HepG2 (cell line): Measurements from ENCODE around the gene TTC6. TPM values are rescaled to one million over a fixed set of nuclear protein-coding genes. Genes with fewer than 3 reads are reported as not detected.

Experiments used
- CREB1 ChIP-seq, 2 experiments: fragments of 450-650 bp in 1 of 2; IDR thresholded peaks; 2 replicates each; pipeline ENCODE4 v1.6.1; 2016 to 2017; ENCODE audit warnings: control low read depth in 1 of 2, mild to moderate bottlenecking in 1 of 2, missing compliant biosample characterization in 1 of 2, missing genetic modification characterization in 1 of 2
- GPBP1L1 ChIP-seq: sonication (generic); formaldehyde crosslinking; IDR thresholded peaks from 2 replicates; pipeline ENCODE4 v1.5.0; 2020; ENCODE audit warnings: mild to moderate bottlenecking, missing genetic modification reagents
- HES4 ChIP-seq: sonication (generic); formaldehyde crosslinking; IDR thresholded peaks from 2 replicates; pipeline ENCODE4 v1.9.0; 2021; ENCODE audit warnings: mild to moderate bottlenecking, missing genetic modification reagents, borderline replicate concordance
- HMGA1 ChIP-seq: sonication (generic); formaldehyde crosslinking; conservative IDR thresholded peaks from 2 replicates; pipeline ENCODE4 v1.4.0; 2020; ENCODE audit warnings: missing genetic modification reagents
- MLXIP ChIP-seq: sonication (generic); formaldehyde crosslinking; IDR thresholded peaks from 2 replicates; pipeline ENCODE4 v1.9.0; 2021; ENCODE audit warnings: missing genetic modification reagents, borderline replicate concordance
- PHF21A ChIP-seq: sonication (generic); formaldehyde crosslinking; IDR thresholded peaks from 2 replicates; pipeline ENCODE4 v1.5.0; 2020; ENCODE audit warnings: mild to moderate bottlenecking, missing genetic modification reagents
- PTBP1 ChIP-seq: fragments of 200-400 bp; formaldehyde crosslinking; IDR thresholded peaks from 2 replicates; pipeline ENCODE4 v1.6.1; 2018; ENCODE audit warnings: low read length, low read depth; ENCODE audit not compliant: poor library complexity, severe bottlenecking
- TERF1 ChIP-seq: sonication (generic); formaldehyde crosslinking; IDR thresholded peaks from 2 replicates; pipeline ENCODE4 v1.8.0; 2022; ENCODE audit warnings: mild to moderate bottlenecking, missing genetic modification reagents, moderate library complexity
- ZBTB33 ChIP-seq: sonication (generic); formaldehyde crosslinking; IDR thresholded peaks from 2 replicates; pipeline ENCODE4 v1.4.0; 2020; ENCODE audit warnings: missing genetic modification reagents
- ZBTB34 ChIP-seq: sonication (generic); formaldehyde crosslinking; IDR thresholded peaks from 2 replicates; pipeline ENCODE4 v1.8.0; 2022; ENCODE audit warnings: mild to moderate bottlenecking, missing genetic modification reagents
- ZBTB44 ChIP-seq: sonication (generic); formaldehyde crosslinking; IDR thresholded peaks from 2 replicates; pipeline ENCODE4 v1.4.0; 2020; ENCODE audit warnings: missing genetic modification reagents
- ZBTB7B ChIP-seq: sonication (generic); formaldehyde crosslinking; IDR thresholded peaks from 2 replicates; pipeline ENCODE4 v1.4.0; 2020; ENCODE audit warnings: missing genetic modification reagents
- ZNF512 ChIP-seq: sonication (generic); formaldehyde crosslinking; IDR thresholded peaks from 2 replicates; pipeline ENCODE4 v1.4.0; 2020; ENCODE audit warnings: mild to moderate bottlenecking, missing genetic modification reagents
- ZNF746 ChIP-seq: sonication (generic); formaldehyde crosslinking; IDR thresholded peaks from 2 replicates; pipeline ENCODE4 v1.8.0; 2022; ENCODE audit warnings: mild to moderate bottlenecking, missing genetic modification reagents
- polyA plus RNA-seq, 8 experiments: library from polyadenylated mRNA; depleted of rRNA in 3 of 8; stranded (reverse) in 7 of 8; unstranded in 1 of 8; fragments of >200 nt; fragmentation: Illumina TruSeq in 4 of 8; extraction: Trizol in 4 of 8; gene quantifications; 2 replicates each; pipeline versions ENCODE4 v1.2.1 to v1.2.3, GENCODE V29; 2011 to 2016; ENCODE audit warnings: low read depth in 4 of 8, missing spikeins in 1 of 8, mixed read lengths in 1 of 8; ENCODE audit not compliant: insufficient read depth in 1 of 8
- total RNA-seq, 5 experiments: library from RNA; depleted of rRNA; stranded (reverse); fragments of >200 nt; fragmentation: Illumina TruSeq; extraction: Trizol; gene quantifications; 2 replicates each; pipeline ENCODE4 v1.2.3, GENCODE V29; 2016; ENCODE audit warnings: low read depth in 1 of 5

The TTC6 gene
- total and polyA plus RNA-seq, 2 of the 13 experiments (the other 11 are each of a cell fraction or from before 2014, with no cell fraction given) = 9.3 to 27.4 TPM

GRCh38 chr14:37546621-37547447, 48.6 kb upstream of the TTC6 start (continued):
- TF ChIP-seq ZNF512 (CRISPR knock-in tag) (peak; percentile 59; the same call in 1 of the 2 replicates), ZBTB33 (CRISPR knock-in tag) (no peak), GPBP1L1 (no peak), HES4 (no peak), ZBTB7B (CRISPR knock-in tag) (peak; percentile 98), PTBP1 (no peak), ZNF746 (CRISPR knock-in tag) (no peak), PHF21A (CRISPR knock-in tag) (peak; percentile 98; the same call in 1 of the 2 replicates), ZBTB44 (CRISPR knock-in tag) (peak; percentile 29; the same call in 1 of the 2 replicates), HMGA1 (CRISPR knock-in tag) (no peak), ZBTB34 (CRISPR knock-in tag) (peak; percentile 97), MLXIP (CRISPR knock-in tag) (0 out of 2 replicates have a peak, but pooled peaks have one; percentile 56), CREB1 (IDR thresholded peaks at IDR 0.05) (no peak), CREB1 (CRISPR knock-in tag; IDR thresholded peaks at IDR 0.05) (peak; percentile 72; the same call in 1 of the 2 replicates), TERF1 (CRISPR knock-in tag) (no peak)
